ENCODE data around the gene SCD. TPM values are rescaled to one million over a fixed set of nuclear protein-coding genes. Genes with fewer than 3 reads are reported as not detected.

The SCD gene
- total and polyA plus RNA-seq, 12 donors, result 44.2 to 979 (median 221) TPM

GRCh38 chr10:100338434-100339036 is 8.5 kb upstream of the SCD start:
- Histone ChIP-seq H3K9me3 (replicated peaks in 1 of 3) (no peaks in the 10 kb centered on the region), H3K27ac (no peak overlapping the region), H3K36me3 (replicated peaks in 1 of 2) (no peaks in the 10 kb centered on the region), H3K4me3 (no peak overlapping the region), H3K4me1 (replicated peaks in 1 of 2) (peaks cover 0 to 9% of the 10 kb centered on the region in 2 donors), H3K27me3 (no peaks in the 10 kb centered on the region)
- 47 to 58% (median 54%) methylated on average over 4 of the region's 4 CpGs for WGBS, 4 donors
- intact Hi-C loops (cut with DNase I), result loop anchor here (2.0 to 10.0 kb wide), 4 partner anchors 94 to 186 kb away; partner anchors contain the start of genes NDUFB8 (in 1 of the 2) and SEC31B (in 1 of the 2)
- TF ChIP-seq POLR2A (IDR thresholded peaks at IDR 0.05) (no peak), CTCF (IDR thresholded peaks at IDR 0.05) (peak; percentile 82 to 95 (median 92))
- DNase-seq, result peak; percentile 72 to 92 (median 85)

- Histone ChIP-seq H3K27ac (no peak overlapping the region), H3K27me3 (no peaks in the 10 kb centered on the region), H3K4me1 (replicated peaks in 1 of 2) (peaks cover 0 to 9% of the 10 kb centered on the region in 2 donors), H3K9me3 (replicated peaks in 1 of 3) (no peaks in the 10 kb centered on the region), H3K4me3 (no peak overlapping the region), H3K36me3 (replicated peaks in 1 of 2) (no peaks in the 10 kb centered on the region)
- TF ChIP-seq CTCF (IDR thresholded peaks at IDR 0.05), result no peak
- no peak for TF ChIP-seq POLR2A (IDR thresholded peaks at IDR 0.05)
- no peak for DNase-seq
- 58 to 66% (median 62%) methylated on average over 5 of the region's 5 CpGs for WGBS, 4 donors
- intact Hi-C loops (cut with DNase I), result loop anchor here (2.0 to 10.0 kb wide), 4 partner anchors 94 to 186 kb away; partner anchors contain the start of genes NDUFB8 (in 1 of the 2) and SEC31B (in 1 of the 2)
Observed at GRCh38 chr10:100339236-100339635, 7.8 kb upstream of the SCD start.

- Histone ChIP-seq H3K27ac (peak overlapping the region in 4 of 5 donors; percentile 7 to 68 (median 55)), H3K4me1 (replicated peaks in 1 of 2) (peaks cover 7 to 15% of the 10 kb centered on the region in 2 donors), H3K4me3 (no peak overlapping the region), H3K9me3 (replicated peaks in 1 of 3) (no peaks in the 10 kb centered on the region), H3K36me3 (replicated peaks in 1 of 2) (no peaks in the 10 kb centered on the region), H3K27me3 (no peaks in the 10 kb centered on the region)
- TF ChIP-seq POLR2A (IDR thresholded peaks at IDR 0.05), result peak in 1 of 2 donors; percentile 65
- TF ChIP-seq CTCF (IDR thresholded peaks at IDR 0.05), result no peak
- WGBS, 4 donors, result 64 to 68% (median 67%) methylated on average over 10 to 12 of the region's 12 CpGs
- DNase-seq, result peak; percentile 64 to 89 (median 83)
- intact Hi-C loops (cut with DNase I), result no loop called here
Observed at GRCh38 chr10:100340948-100341847, 5.8 kb upstream of the SCD start.

- intact Hi-C loops (cut with DNase I), result no loop called here
- 46 to 59% (median 53%) methylated on average over 7 to 9 of the region's 9 CpGs for WGBS, 4 donors
- H3K27ac ChIP-seq, result peak overlapping the region in 1 of 5 donors; percentile 50
- DNase-seq, result peak; percentile 41 to 81 (median 69)
- no peaks in the 10 kb centered on the region for H3K36me3 ChIP-seq (replicated peaks in 1 of 2)
- no peak overlapping the region for H3K4me3 ChIP-seq
- peaks cover 11 to 19% of the 10 kb centered on the region in 2 donors for H3K4me1 ChIP-seq (replicated peaks in 1 of 2)
- no peaks in the 10 kb centered on the region for H3K27me3 ChIP-seq
- peak; percentile 44 to 76 (median 70) for TF ChIP-seq CTCF (IDR thresholded peaks at IDR 0.05)
- TF ChIP-seq POLR2A (IDR thresholded peaks at IDR 0.05), result no peak
- H3K9me3 ChIP-seq (replicated peaks in 1 of 3), result no peaks in the 10 kb centered on the region
Observed at GRCh38 chr10:100341953-100342626, 4.9 kb upstream of the SCD start.

Data from adrenal gland (tissue), 12 donors.